Mammary microvascular endothelial cell (primary cell): ENCODE results near the gene CLEC2A. TPM values are rescaled to one million over a fixed set of nuclear protein-coding genes. Genes with fewer than 3 reads are reported as not detected.

Source experiments
- total RNA-seq: library from RNA; depleted of rRNA; stranded (reverse); fragments of >200 nt; gene quantifications from 2 replicates; pipeline ENCODE4 v1.2.3, GENCODE V29; 2015

CLEC2A gene, protein sequence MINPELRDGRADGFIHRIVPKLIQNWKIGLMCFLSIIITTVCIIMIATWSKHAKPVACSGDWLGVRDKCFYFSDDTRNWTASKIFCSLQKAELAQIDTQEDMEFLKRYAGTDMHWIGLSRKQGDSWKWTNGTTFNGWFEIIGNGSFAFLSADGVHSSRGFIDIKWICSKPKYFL
- total RNA-seq, result not detected in 2 replicates

GRCh38 chr12:9932270-9932669 is at the start of gene CLEC2A:
Gene CLEC2A (minus strand): TSS chr12:9932370. CDS start chr12:9932329, 41 bp downstream.

GRCh38 chr12:9971181-9971580 is 39.0 kb upstream of the CLEC2A start, which contains the start of gene CLEC12A:
Gene CLEC12A (plus strand): TSS chr12:9971409. CDS start chr12:9971597, 188 bp downstream.

DNA sequence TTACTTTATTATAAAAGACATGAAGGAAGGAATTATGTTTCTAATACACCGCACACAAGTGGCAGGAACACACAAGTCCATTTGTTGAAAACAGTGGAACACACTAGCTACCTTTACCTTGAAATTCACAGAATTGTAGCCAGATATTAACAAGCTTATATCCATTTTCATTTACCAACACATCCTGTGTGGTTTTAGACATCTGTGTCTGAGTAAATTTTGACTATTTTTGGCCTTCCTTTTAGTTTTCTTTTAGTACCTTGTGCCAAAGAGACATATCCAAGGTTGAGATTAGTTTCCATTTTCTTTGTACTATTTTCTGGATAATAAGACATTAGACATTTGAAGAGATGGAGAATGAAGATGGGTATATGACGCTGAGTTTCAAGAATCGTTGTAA is 50.9 kb downstream of the CLEC2A start, which contains the start of gene KLRF2:
Gene KLRF2 (plus strand): TSS at position 244 of the 400 bp plus-strand sequence. CDS start 107 bp downstream, at position 351.

GRCh38 chr12:9869307-9870161 is 62.6 kb downstream of the CLEC2A start, which contains the start of gene CLEC2B:
Gene CLEC2B (minus strand): TSS chr12:9869354.

Other genes starting within 250 kb of the CLEC2A start
- gene CLECL1, start 199.3 kb downstream of the CLEC2A start, total RNA-seq, result not detected in 2 replicates
- gene CD69, start 171.5 kb downstream of the CLEC2A start, total RNA-seq, result 0.25 and 0.40 TPM in 2 replicates
- gene KLRF1, start 104.9 kb downstream of the CLEC2A start, total RNA-seq, result not detected in 2 replicates
- 64.1 and 69.2 TPM in 2 replicates for gene CLEC2B, start 63.0 kb downstream of the CLEC2A start, total RNA-seq
- gene KLRF2, start 50.9 kb downstream of the CLEC2A start, total RNA-seq, result not detected in 2 replicates
- not detected in 2 replicates for gene CLEC12A, start 39.0 kb upstream of the CLEC2A start, total RNA-seq
- gene CLEC1B, start 66.8 kb upstream of the CLEC2A start, total RNA-seq, result not detected in 2 replicates
- gene CLEC12B, start 78.3 kb upstream of the CLEC2A start, total RNA-seq, result 1.3 TPM in 1 of 2 replicates, not detected in the other
- gene CLEC9A, start 98.3 kb upstream of the CLEC2A start, total RNA-seq, result not detected in 2 replicates
- gene CLEC1A, start 166.6 kb upstream of the CLEC2A start, total RNA-seq, result 21.0 and 33.7 TPM in 2 replicates
- gene CLEC7A, start 197.8 kb upstream of the CLEC2A start, total RNA-seq, result not detected in 2 replicates
- not detected in 2 replicates for gene OLR1, start 239.8 kb upstream of the CLEC2A start, total RNA-seq
- not detected in 2 replicates for gene TMEM52B, start 246.7 kb upstream of the CLEC2A start, total RNA-seq